NCI-H345 (cell line): ENCODE measurements around the gene RANBP3L.

ENCODE experiments used
- DNase-seq: peaks from one replicate; lab custom pipeline; 2025; lab: John Stamatoyannopoulos, UW

Gene RANBP3L

GRCh38 chr5:36243653-36244052, 58.0 kb downstream of the RANBP3L start:
- DNase-seq: no peak

GRCh38 chr5:36242534-36243485, 58.9 kb downstream of the RANBP3L start:
- DNase-seq: no peak

- DNase-seq: peak; percentile 92
Observed at GRCh38 chr5:36241631-36242533, 59.8 kb downstream of the RANBP3L start, which contains the start of gene NADK2. Gene NADK2, minus strand, starts transcription at chr5:36241925. Its CDS starts 127 bp downstream, at chr5:36241798.

GRCh38 chr5:36240779-36241630, 60.7 kb downstream of the RANBP3L start:
- peak; percentile 24 for DNase-seq

GRCh38 chr5:36239370-36240293, 62.1 kb downstream of the RANBP3L start:
- no peak for DNase-seq

GRCh38 chr5:36238502-36239295, 63.0 kb downstream of the RANBP3L start:
- DNase-seq: no peak

- DNase-seq: no peak
Observed at GRCh38 chr5:36237751-36238150, 64.0 kb downstream of the RANBP3L start.

- no peak for DNase-seq
Observed at GRCh38 chr5:36236801-36237200, 64.9 kb downstream of the RANBP3L start.

- no peak for DNase-seq
Observed at GRCh38 chr5:36232533-36232932, 69.2 kb downstream of the RANBP3L start.

GRCh38 chr5:36230151-36230790, 71.4 kb downstream of the RANBP3L start:
- DNase-seq: no peak

- DNase-seq: no peak
Observed at GRCh38 chr5:36228505-36228904, 73.2 kb downstream of the RANBP3L start.

- no peak for DNase-seq
Observed at GRCh38 chr5:36227046-36227445, 74.7 kb downstream of the RANBP3L start.

- DNase-seq: no peak
Observed at GRCh38 chr5:36222620-36223019, 79.1 kb downstream of the RANBP3L start.

GRCh38 chr5:36217988-36218387, 83.7 kb downstream of the RANBP3L start:
- DNase-seq: no peak

GRCh38 chr5:36217567-36217966, 84.1 kb downstream of the RANBP3L start:
- DNase-seq: no peak

GRCh38 chr5:36215910-36216309, 85.8 kb downstream of the RANBP3L start:
- no peak for DNase-seq

GRCh38 chr5:36214436-36214835, 87.3 kb downstream of the RANBP3L start:
- no peak for DNase-seq

GRCh38 chr5:36209664-36210063, 92.0 kb downstream of the RANBP3L start:
- no peak for DNase-seq

GRCh38 chr5:36208786-36209185, 92.9 kb downstream of the RANBP3L start:
- DNase-seq: no peak
